GM12891 (cell line): Measurements from ENCODE around the gene NHS.

ENCODE experiments used
- PAX5 ChIP-seq: IDR thresholded peaks from 2 replicates; pipeline ENCODE4 v1.6.1; 2011; ENCODE audit warnings: low read length, moderate library complexity, mild to moderate bottlenecking; ENCODE audit not compliant: insufficient read depth, severe bottlenecking
- POLR2A ChIP-seq: IDR thresholded peaks from 2 replicates; pipeline ENCODE4 v1.6.1; 2011; ENCODE audit warnings: low read depth, low read length, control low read depth
- POLR2AphosphoS5 ChIP-seq: IDR thresholded peaks from 2 replicates; pipeline ENCODE4 v1.6.1; 2011; ENCODE audit warnings: low read depth, low read length, control low read depth
- SPI1 ChIP-seq: IDR thresholded peaks from 2 replicates; pipeline ENCODE4 v1.6.1; 2011; ENCODE audit warnings: low read depth, low read length, control low read depth

GRCh38 chrX:17591741-17592110, 216.7 kb downstream of the NHS start:
- TF ChIP-seq SPI1 (no peak), POLR2A (no peak), PAX5 (no peak), POLR2AphosphoS5 (no peak)
